Stimulated activated naive CD4-positive, alpha-beta T cell (primary cell): ENCODE results near the gene PEX11G.
"Not testable (repeated sequence)": the region's sequence is repeated elsewhere in the genome, so short reads cannot be mapped to it uniquely, and the experiment has no call there.

Experiments
- DNase-seq, 6 experiments: peaks; one replicate each; lab custom pipeline; 2025; lab: John Stamatoyannopoulos, UW

The PEX11G gene

GRCh38 chr19:7433456-7433855, 55.4 kb downstream of the PEX11G start:
- not testable (repeated sequence) for DNase-seq

DNA sequence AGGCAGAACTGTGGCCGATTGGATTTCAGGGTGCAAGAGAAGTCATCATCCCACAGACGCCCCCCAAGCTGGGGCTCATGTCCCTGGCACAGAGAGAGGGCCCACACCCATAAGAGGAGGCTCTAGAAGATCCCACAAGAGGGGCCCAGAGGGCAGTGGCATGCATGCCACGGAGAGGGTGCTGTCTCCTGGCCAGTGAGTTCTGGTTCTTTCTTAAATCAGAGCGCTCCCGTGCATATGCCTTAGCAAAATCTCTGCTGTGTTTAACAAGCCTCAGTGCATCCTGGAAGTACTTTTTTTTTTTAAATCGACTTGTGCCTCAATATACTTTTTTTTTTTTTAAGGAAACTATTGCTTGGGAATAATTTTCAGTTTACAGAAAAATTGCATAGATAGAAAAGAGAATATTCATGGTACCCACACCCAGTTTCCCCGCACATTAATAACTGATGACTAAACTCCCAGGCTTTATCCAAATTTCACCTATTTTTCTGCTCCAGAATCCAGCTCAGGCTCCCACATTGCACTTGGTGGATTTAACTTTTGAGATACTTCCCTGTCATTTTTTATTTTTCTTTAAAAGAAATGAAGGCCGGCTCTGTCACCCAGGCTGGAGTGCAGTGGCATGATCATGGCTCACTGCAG, 59.1 kb downstream of the PEX11G start:
- no peak for DNase-seq

DNA sequence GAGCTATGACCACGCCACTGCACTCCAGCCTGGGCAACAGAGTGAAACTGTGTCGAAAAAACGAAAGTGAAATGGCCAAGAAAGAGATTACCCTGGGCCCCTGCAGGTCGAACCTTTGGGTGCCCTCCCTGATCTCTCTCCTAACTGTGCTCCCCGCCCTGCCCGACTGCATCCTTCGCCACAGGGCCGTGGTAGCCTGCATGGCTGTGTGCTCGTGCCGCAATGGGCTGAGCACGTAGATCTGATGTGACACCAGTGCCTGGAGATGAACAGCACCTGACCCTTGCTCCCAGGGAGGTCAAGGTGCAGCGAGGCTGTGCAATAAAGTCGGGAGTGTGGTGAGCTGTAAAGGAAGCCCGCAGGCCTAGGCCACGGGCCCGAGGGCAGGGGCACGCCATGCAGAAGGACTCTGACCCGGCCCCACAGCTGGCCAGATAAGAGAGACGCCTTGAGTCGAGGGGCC, 60.2 kb downstream of the PEX11G start:
- DNase-seq: no peak

DNA sequence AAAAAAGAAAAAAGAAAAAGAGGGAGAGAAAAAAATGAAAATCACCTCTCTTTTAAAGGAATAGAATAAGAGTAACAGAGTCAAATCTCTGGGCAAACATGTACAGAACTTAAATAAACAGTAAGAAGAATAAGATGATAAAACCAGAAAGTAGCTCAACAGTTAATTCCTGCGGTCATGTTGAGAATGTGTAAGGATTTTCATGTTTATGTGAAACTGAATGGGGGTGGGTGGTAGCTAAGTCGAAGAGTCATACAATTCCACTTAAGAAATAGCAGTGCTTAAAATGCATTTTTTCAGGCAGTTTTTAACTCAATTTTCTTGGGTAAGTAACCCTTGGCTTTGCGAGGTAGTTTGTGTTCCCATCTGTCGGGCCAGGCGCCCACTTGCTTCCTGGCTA, 60.9 kb downstream of the PEX11G start:
- DNase-seq: no peak

- no peak for DNase-seq
Measured at GRCh38 chr19:7426986-7427385, 61.8 kb downstream of the PEX11G start.
